ENCODE results near the gene MIGA1. TPM values are rescaled to one million over a fixed set of nuclear protein-coding genes. Genes with fewer than 3 reads are reported as not detected.

The MIGA1 gene
- total and polyA plus RNA-seq, 9 of the 15 experiments (the other 6 are each of a cell fraction or from before 2014, with no cell fraction given), result 1.6 to 5.1 (median 2.9) TPM

GRCh38 chr1:77756052-77756754 is 23.2 kb upstream of the MIGA1 start (continued):
- TF ChIP-seq ZBTB11 (CRISPR knock-in tag; IDR thresholded peaks at IDR 0.05), result no peak
- no peak for TF ChIP-seq MCM5 (IDR thresholded peaks at IDR 0.05; ENCODE audit: low read depth)
- TF ChIP-seq ZNF445 (CRISPR knock-in tag; IDR thresholded peaks at IDR 0.05; ENCODE audit: low read depth), result no peak
- TF ChIP-seq KDM4B (IDR thresholded peaks at IDR 0.05; ENCODE audit: borderline replicate concordance in 2 of 2, low read depth in 1 of 2), result no peak
- TF ChIP-seq SP2 (IDR thresholded peaks at IDR 0.05; ENCODE audit: extremely low read depth, low read depth, low read length, poor library complexity, severe bottlenecking), result no peak
- no peak for TF ChIP-seq HCFC1 (IDR thresholded peaks at IDR 0.05; ENCODE audit: low read depth, low read length)

All from K562 (cell line).